Uterus (tissue), 4 donors: ENCODE measurements around the gene TRAF5. TPM values are rescaled to one million over a fixed set of nuclear protein-coding genes. Genes with fewer than 3 reads are reported as not detected.

Source experiments
- DNase-seq, 2 donors: peaks; one replicate each; pipeline ENCODE4 v3.0.0-alpha.2; 2019 to 2020
- H3K27ac ChIP-seq, 2 donors: fragments of 200-600 bp; sonication (generic); 1 replicate in 1 of 2; 2 replicates in 1 of 2; pipeline ENCODE4 v1.5.1; 2016 to 2018
- H3K27me3 ChIP-seq, 2 donors: fragments of 200-600 bp; sonication (generic); one replicate each; pipeline ENCODE4 v1.5.1; 2018 to 2019; ENCODE audit warnings: control low read depth in 1 of 2
- H3K36me3 ChIP-seq, 2 donors: fragments of 200-600 bp; sonication (generic); one replicate each; pipeline ENCODE4 v1.5.1; 2019; ENCODE audit warnings: control low read depth in 1 of 2
- H3K4me1 ChIP-seq, 2 donors: fragments of 200-600 bp; sonication (generic); one replicate each; pipeline ENCODE4 v1.5.1; 2018 to 2019; ENCODE audit warnings: control low read depth in 1 of 2
- H3K4me3 ChIP-seq, 2 donors: fragments of 200-600 bp; sonication (generic); 1 replicate in 1 of 2; 2 replicates in 1 of 2; pipeline ENCODE4 v1.5.1; 2018 to 2019; ENCODE audit warnings: mild to moderate bottlenecking in 1 of 2
- H3K9me3 ChIP-seq, 2 donors: fragments of 200-600 bp; sonication (generic); one replicate each; pipeline ENCODE4 v1.5.1; 2019; ENCODE audit warnings: control low read depth in 1 of 2
- POLR2A ChIP-seq, 2 donors: fragments of 450-650 bp; IDR thresholded peaks; one replicate each; pipeline ENCODE4 v1.6.1; 2016; ENCODE audit warnings: antibody characterized with exemption in 2 of 2, mild to moderate bottlenecking in 1 of 2, moderate library complexity in 1 of 2
- intact Hi-C: fragments of 100-400 bp; cut with DNase I; formaldehyde crosslinking; loops from one replicate; pipeline ENCODE4 v1.15.1; 2023; ENCODE audit warnings: low total_unique reads
- total RNA-seq, 4 donors: library from RNA; depleted of rRNA in 3 of 4; stranded (reverse); fragments of >200 nt in 3 of 4; gene quantifications; one replicate each; pipeline versions ENCODE4 v1.1.0 to v1.2.4, GENCODE V29; 2014 to 2023
- TF ChIP-seq, protein P1 (sequence below), 4 experiments: fragments of 200-600 bp in 2 of 4; fragments of 450-650 bp in 2 of 4; sonication (generic) in 2 of 4; IDR thresholded peaks; one replicate each; pipeline ENCODE4 v1.5.1; 2016 to 2019; ENCODE audit warnings: antibody characterized with exemption in 4 of 4, mild to moderate bottlenecking in 2 of 4, moderate library complexity in 1 of 4
- donor health status: DM: yes; HTN: yes; CAD: no.

The TRAF5 gene
- total RNA-seq, 4 donors from 2014 or later, result 17.1 to 98.6 (median 53.3) TPM

DNA sequence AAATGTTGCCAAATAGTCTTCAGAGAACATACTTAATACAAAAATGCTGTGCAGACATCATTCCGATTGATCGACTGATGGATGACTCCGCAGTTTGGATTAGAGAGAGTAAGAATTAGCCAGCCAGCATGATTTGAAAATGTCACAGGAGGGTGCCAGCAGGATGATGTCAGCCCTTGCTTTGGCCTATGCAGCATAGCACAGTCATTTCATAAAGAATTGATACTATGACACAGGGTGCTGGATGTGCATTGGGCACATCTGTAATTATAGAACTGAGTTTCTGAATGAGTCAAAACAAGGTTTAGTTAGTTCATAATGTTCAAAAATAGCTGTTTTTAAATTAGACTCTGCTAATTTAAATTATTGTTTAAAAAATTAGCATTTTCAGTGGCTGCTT is 21.6 kb upstream of the TRAF5 start:
- DNase-seq, result no peak
- Histone ChIP-seq H3K4me1 (no peaks in the 10 kb centered on the region), H3K27me3 (no peaks in the 10 kb centered on the region), H3K4me3 (no peak overlapping the region), H3K27ac (no peak overlapping the region), H3K36me3 (no peaks in the 10 kb centered on the region), H3K9me3 (no peaks in the 10 kb centered on the region)
- intact Hi-C loops, result no loop called here
- no peak for TF ChIP-seq POLR2A (IDR thresholded peaks at IDR 0.05)
- TF ChIP-seq, protein P1, sequence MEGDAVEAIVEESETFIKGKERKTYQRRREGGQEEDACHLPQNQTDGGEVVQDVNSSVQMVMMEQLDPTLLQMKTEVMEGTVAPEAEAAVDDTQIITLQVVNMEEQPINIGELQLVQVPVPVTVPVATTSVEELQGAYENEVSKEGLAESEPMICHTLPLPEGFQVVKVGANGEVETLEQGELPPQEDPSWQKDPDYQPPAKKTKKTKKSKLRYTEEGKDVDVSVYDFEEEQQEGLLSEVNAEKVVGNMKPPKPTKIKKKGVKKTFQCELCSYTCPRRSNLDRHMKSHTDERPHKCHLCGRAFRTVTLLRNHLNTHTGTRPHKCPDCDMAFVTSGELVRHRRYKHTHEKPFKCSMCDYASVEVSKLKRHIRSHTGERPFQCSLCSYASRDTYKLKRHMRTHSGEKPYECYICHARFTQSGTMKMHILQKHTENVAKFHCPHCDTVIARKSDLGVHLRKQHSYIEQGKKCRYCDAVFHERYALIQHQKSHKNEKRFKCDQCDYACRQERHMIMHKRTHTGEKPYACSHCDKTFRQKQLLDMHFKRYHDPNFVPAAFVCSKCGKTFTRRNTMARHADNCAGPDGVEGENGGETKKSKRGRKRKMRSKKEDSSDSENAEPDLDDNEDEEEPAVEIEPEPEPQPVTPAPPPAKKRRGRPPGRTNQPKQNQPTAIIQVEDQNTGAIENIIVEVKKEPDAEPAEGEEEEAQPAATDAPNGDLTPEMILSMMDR (IDR thresholded peaks at IDR 0.05), result no peak

DNA sequence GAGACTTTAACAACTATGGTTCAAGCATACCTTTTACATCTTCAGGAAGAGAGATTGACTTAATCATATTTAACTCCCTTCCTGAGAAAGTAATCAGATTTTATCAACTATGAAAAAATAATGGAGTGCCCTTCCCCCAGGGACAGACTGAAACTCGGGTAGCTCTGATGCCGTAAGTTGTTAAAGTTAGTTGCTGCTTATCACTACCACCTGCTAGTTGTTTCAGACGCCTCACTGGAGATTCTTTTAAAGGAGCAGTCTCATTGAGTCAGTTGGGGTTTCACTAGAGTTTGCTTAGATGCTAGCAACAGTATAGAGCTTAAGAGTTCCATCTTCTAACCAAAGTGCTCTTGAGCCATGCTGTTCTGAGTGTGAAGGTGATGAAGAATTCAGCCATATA is 17.0 kb upstream of the TRAF5 start:
- DNase-seq, result no peak
- no peaks in the 10 kb centered on the region for H3K4me1 ChIP-seq
- H3K4me3 ChIP-seq, result no peak overlapping the region
- no peaks in the 10 kb centered on the region for H3K9me3 ChIP-seq
- no peaks in the 10 kb centered on the region for H3K36me3 ChIP-seq
- no peak overlapping the region for H3K27ac ChIP-seq
- intact Hi-C loops, result no loop called here
- H3K27me3 ChIP-seq, result no peaks in the 10 kb centered on the region
- TF ChIP-seq POLR2A (IDR thresholded peaks at IDR 0.05), result no peak
- TF ChIP-seq, protein P1 (IDR thresholded peaks at IDR 0.05), result no peak

DNA sequence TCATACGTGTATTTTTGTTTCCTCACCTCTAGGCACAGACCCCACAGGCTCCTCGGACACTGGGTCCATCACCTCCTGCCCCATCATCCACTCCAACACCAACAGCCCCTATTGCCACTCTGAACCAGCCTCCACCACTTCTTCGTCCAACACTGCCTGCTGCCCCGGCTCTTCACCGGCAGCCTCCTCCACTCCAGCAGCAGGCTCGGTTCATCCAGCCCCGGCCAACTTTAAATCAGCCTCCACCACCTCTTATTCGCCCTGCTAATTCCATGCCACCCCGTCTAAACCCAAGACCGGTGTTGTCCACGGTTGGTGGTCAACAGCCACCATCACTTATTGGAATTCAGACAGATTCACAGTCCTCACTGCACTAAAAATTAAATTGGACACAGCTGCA is 13.2 kb upstream of the TRAF5 start:
- H3K36me3 ChIP-seq, result no peaks in the 10 kb centered on the region
- intact Hi-C loops, result no loop called here
- TF ChIP-seq POLR2A (IDR thresholded peaks at IDR 0.05), result no peak
- TF ChIP-seq, protein P1 (IDR thresholded peaks at IDR 0.05), result no peak
- no peaks in the 10 kb centered on the region for H3K27me3 ChIP-seq
- no peak for DNase-seq
- no peaks in the 10 kb centered on the region for H3K9me3 ChIP-seq
- no peak overlapping the region for H3K27ac ChIP-seq
- no peak overlapping the region for H3K4me3 ChIP-seq
- no peaks in the 10 kb centered on the region for H3K4me1 ChIP-seq

DNA sequence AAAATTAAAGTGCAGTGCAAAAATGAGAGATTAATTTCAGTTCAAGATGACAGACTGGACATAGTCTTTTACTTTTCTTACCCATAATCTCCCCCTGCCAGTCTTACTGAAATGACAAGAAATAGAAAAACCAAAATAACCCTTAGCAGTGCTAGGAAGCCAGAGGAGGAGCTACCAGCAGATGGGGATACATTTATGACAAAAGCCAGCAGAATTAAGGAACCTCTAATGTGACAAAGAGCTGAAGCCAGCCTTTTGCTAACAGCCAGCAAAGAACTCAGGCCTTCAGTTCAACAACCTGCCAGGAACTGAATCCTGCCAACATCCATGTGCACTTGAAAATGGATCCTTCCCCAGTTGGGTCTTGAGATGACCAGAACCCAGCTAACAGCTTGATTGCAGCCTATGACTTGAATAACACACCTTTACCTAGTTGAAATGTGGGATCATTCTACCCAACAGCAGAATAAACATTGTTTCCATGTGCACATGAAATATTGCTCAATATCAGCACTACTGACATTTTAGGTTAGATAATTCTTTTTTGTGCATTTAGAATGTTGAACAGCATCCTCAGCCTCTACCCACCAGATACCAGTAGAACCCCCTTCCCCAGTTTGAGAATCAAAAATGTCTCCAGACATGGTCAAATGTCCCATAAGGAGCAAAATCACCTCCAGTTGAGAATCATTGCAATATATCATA is 7.9 kb upstream of the TRAF5 start:
- TF ChIP-seq POLR2A (IDR thresholded peaks at IDR 0.05), result no peak
- TF ChIP-seq, protein P1 (IDR thresholded peaks at IDR 0.05), result no peak
- Histone ChIP-seq H3K9me3 (no peaks in the 10 kb centered on the region), H3K4me1 (no peaks in the 10 kb centered on the region), H3K4me3 (no peak overlapping the region), H3K36me3 (no peaks in the 10 kb centered on the region), H3K27me3 (no peaks in the 10 kb centered on the region), H3K27ac (no peak overlapping the region)
- intact Hi-C loops, result no loop called here
- DNase-seq, result no peak

DNA sequence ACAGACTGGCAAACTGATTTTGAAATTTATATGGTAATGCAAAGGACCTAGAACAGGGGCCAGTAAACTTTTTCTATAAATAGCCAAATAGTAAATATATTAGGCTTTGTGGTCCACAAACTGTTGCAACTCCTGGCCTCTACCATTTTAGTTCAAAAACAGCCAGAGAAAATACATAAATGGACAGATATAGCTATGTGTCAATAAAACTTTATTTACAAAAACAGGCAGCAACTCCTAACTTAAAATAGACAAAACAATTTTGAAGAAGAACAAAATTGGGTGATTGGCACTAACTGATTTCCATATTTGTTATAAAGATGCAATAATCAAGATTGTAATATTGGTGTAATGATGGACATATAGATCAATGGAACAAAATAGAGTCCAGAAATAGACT is 6.7 kb upstream of the TRAF5 start:
- no peaks in the 10 kb centered on the region for H3K27me3 ChIP-seq
- no peak overlapping the region for H3K4me3 ChIP-seq
- H3K27ac ChIP-seq, result no peak overlapping the region
- H3K36me3 ChIP-seq, result no peaks in the 10 kb centered on the region
- DNase-seq, result no peak
- TF ChIP-seq POLR2A (IDR thresholded peaks at IDR 0.05), result no peak
- TF ChIP-seq, protein P1 (IDR thresholded peaks at IDR 0.05), result no peak
- no peaks in the 10 kb centered on the region for H3K9me3 ChIP-seq
- intact Hi-C loops, result no loop called here
- H3K4me1 ChIP-seq, result no peaks in the 10 kb centered on the region
